Measurements from ENCODE around the gene KCNIP3.

The KCNIP3 gene

GRCh38 chr2:95343429-95344214 is 46.5 kb downstream of the KCNIP3 start:
- no peak for DNase-seq (ENCODE audit: extremely low read depth, low read depth)
- no peak overlapping the region for H3K4me3 ChIP-seq (replicated peaks; ENCODE audit: low read depth, low read length)
- TF ChIP-seq CTCF (IDR thresholded peaks at IDR 0.05; ENCODE audit: low read depth, low read length, missing control alignments), result no peak

GRCh38 chr2:95344215-95344583 is 47.1 kb downstream of the KCNIP3 start:
- DNase-seq (ENCODE audit: extremely low read depth, low read depth), result no peak

GRCh38 chr2:95344656-95345055 is 47.5 kb downstream of the KCNIP3 start:
- no peak for DNase-seq (ENCODE audit: extremely low read depth, low read depth)
- TF ChIP-seq CTCF (IDR thresholded peaks at IDR 0.05; ENCODE audit: low read depth, low read length, missing control alignments), result no peak
- no peak overlapping the region for H3K4me3 ChIP-seq (replicated peaks; ENCODE audit: low read depth, low read length)

More at GRCh38 chr2:95344215-95344583, 47.1 kb downstream of the KCNIP3 start:
- H3K4me3 ChIP-seq (replicated peaks; ENCODE audit: low read depth, low read length), result no peak overlapping the region
- TF ChIP-seq CTCF (IDR thresholded peaks at IDR 0.05; ENCODE audit: low read depth, low read length, missing control alignments), result no peak

- peak overlapping the region; percentile 63 for H3K4me3 ChIP-seq (replicated peaks; ENCODE audit: low read depth, low read length)
- TF ChIP-seq CTCF (IDR thresholded peaks at IDR 0.05; ENCODE audit: low read depth, low read length, missing control alignments), result no peak
- no peak for DNase-seq (ENCODE audit: extremely low read depth, low read depth)
Observed at GRCh38 chr2:95345081-95345562, 48.0 kb downstream of the KCNIP3 start.

DNA sequence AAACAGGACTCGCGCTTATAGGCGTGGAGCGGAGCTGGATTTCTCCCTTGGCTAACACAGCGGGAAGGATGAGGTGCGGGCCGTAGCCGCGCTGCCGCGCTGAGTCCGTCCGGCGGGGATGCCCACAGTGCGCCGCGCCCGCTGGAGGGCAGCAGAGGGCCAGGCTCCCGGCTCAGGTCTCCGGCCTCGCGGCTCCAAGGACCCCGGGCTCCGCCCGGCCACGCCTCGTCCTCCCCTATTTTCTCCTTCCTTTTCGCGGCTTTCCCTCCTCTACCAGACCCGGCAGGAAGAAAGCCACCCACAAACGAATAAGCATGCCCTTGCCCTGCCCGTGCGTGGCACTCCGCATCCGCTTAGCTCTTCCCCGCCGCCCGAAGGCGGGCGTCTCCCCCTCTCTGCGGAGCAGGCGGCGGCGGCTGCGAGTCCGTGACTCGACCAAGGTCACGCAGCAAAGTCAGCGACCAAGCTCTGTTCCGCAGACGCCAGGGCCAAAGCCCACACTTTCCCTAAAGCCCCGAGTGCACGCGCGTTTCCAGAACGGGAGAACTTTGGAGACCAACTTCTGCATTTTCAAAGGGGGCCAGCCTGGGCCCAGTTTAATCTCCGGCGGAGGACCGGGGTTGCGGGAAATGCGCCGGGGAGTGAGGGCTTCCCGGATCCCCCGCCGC is 48.5 kb downstream of the KCNIP3 start:
- no peak for DNase-seq (ENCODE audit: extremely low read depth, low read depth)
- peak; percentile 94 for TF ChIP-seq CTCF (IDR thresholded peaks at IDR 0.05; ENCODE audit: low read depth, low read length, missing control alignments)
- H3K4me3 ChIP-seq (replicated peaks; ENCODE audit: low read depth, low read length), result peak overlapping the region; percentile 63

DNA sequence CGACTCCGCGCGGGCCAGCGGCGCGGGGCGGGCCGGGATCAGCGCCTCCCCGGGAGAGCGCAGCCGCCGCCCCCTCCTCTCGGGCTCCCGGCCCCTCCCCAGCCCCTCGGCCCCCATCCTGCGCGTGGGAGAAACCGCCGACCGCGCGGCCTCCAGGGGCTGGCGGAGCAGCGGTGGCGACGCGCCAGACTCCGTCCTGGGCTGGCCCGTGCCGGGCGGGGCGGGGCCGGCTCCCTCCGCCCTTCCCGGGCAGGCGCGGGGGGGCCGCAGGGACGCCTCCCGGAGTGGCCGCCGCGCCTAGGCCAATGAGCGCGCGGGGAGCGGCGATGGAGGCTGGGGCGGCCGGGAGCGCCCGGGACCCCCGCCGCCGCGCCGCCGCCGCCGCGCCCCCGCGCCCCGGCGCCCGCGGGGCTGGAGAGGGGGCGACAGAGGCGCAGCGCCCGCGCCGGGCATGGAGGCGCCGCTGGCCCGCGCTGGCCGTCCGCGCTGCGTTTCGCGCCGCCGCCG is 49.1 kb downstream of the KCNIP3 start:
- no peak for DNase-seq (ENCODE audit: extremely low read depth, low read depth)
- H3K4me3 ChIP-seq (replicated peaks; ENCODE audit: low read depth, low read length), result peak overlapping the region; percentile 63
- no peak for TF ChIP-seq CTCF (IDR thresholded peaks at IDR 0.05; ENCODE audit: low read depth, low read length, missing control alignments)
